Activated CD8-positive, alpha-beta memory T cell treated with anti-CD3 and anti-CD28 coated beads, Interleukin-2, amount 50 U/mL, for 24 hours (primary cell): ENCODE results near the gene NEU2.
"Not testable (repeated sequence)": the region's sequence is repeated elsewhere in the genome, so short reads cannot be mapped to it uniquely, and the experiment has no call there.

Experiments used
- DNase-seq: peaks from one replicate; pipeline ENCODE4 v3.0.0-alpha.2; 2020; ENCODE audit errors: extremely low read depth

The NEU2 gene

DNA sequence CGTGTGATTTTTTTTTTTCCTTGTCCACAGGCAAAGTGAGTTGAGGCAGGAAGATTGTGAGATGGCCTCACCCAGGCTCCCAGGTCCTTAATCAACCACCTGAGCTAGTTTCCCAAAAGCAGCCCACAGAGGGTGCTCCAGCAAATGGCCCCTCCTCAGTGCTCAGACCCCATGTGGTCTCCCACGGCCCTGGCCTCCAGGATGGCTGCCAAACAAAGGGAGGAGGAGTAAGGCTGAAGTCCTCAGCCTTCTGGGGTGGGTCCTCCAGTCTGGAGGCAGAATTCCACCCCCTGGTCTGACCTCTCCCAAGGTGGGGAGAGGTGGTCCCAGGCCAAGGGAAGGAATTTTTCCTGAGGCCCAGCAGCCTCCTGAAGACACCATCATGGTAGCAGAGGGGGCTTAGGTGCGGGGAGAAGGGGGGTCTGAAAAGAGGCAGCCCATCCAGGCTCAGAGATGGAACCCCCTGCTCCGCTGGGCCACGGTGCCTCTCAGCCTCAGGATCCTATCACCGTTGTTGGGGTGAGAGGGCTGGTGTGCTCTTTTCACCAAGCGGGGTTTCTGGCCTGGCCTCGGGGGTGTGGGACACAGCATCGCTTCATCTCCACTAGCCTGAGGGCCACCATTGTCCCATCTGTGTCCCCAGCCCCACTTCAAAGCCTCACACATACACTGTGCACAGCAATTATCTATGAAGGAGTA is 21.8 kb upstream of the NEU2 start:
- DNase-seq, result no peak

DNA sequence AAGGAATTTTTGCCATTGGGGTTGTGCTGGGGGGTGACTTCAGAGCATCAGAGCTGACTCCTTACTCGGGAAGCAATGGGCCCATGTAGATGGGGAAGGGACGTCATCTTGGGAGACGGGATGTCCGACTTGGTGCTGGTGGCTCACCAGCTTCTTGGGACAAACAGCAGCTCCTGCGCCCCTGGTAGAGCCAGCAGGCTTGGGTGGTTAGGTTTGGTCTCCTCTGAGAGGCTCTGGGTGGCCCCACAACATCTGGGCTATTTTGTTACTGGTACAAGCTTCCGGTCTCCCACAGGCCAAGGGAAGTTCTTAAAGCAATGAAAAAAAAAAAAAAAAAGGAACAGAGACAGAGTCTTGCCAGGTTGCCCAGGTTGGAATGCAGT is 21.2 kb upstream of the NEU2 start:
- no peak for DNase-seq

DNA sequence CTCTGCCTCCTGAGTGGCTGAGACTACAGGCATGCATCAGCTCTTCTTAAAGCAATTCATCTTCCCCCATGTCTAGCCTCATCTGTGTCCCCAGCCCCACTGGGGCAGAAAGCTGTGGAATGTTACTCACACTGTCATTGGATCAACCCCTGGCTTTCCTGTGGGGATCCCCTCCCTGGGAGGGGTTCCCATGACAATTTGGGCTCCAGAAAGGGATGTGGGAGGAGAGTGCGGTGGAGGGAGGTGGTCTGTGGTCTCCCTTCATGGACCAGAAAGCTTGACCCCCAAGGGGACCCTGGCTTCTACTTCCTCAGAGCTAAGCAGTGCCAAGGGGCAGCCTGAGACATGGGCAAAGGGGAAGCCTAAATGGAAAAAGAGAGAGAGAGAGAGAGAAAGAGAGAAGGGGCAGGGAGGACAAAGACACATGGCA is 20.8 kb upstream of the NEU2 start:
- DNase-seq, result no peak

DNA sequence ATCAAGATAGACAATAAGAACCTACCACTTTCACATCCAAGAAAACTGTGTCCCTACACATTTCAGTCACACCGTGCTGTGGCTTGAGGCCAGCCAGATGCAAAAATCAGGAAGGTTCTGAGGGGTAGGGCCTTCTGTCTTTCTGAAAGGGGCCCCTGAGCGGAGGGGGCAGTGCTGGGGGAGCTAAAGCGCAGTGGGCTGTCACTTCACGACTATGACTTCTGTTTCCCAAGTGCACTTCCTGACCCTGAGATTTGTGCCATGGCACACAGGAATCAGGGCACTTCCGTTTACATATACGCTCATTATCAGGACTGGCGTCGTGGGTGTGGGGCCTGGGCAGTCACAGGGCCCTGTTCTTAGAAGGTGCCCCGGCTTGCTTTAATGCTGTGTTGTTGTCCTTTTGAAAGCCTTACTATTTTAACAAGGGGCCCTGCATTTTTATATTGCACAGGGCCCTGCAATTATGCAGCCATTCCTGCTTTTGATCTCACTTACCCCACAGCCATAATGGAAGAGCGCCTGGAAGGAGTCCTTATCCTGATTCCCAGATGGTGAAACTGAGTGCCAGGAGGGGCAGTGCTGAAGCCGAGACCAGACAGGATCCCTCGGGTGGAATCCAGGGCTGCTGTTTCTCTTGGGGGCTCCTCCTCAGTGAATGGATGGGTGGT is 20.0 kb upstream of the NEU2 start:
- DNase-seq, result no peak

DNA sequence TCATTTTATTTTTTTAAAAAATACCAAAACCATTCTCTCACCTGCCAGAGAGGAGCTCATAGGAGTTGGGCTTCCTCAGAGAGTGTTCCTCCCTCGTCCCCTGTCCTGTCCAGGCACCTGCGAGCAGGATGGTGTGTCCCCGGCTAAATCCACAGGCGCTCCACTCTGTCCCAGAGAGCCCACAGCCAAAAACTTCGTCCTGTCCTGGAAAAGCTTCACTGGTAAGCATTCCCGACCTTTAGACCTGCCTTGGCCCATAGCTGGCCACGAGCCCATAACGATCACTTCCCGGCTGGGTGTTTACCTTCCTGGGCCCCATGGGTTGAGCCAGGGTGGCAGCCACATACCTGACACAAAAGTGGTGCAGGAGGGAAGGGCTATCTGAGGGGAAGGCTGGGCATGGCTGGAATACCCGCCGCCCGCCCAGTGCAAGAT is 19.4 kb upstream of the NEU2 start, which contains the start of gene NGEF:
Gene NGEF (minus strand): TSS at position 230 of the 435 bp plus-strand sequence. CDS start 38,366 bp downstream, outside the sequence.
- DNase-seq, result no peak

DNA sequence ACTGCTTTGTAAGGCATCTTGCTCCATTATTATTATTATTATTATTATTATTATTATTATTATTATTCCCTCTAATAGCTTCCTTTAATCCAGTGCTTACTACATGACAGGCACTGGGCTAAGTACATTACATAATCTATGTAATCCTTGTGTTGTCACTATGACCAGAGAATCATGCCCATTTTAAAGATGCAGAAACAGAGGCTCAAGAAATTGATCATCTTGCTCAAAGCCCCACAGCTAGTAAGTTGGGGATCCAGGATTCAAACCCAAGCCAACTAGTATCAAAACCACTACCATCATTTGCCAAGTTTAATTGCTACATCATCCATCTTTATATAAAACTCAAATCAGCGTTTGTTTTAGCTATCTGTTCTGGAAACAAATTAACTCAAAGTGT is 18.8 kb upstream of the NEU2 start:
- DNase-seq, result no peak

DNA sequence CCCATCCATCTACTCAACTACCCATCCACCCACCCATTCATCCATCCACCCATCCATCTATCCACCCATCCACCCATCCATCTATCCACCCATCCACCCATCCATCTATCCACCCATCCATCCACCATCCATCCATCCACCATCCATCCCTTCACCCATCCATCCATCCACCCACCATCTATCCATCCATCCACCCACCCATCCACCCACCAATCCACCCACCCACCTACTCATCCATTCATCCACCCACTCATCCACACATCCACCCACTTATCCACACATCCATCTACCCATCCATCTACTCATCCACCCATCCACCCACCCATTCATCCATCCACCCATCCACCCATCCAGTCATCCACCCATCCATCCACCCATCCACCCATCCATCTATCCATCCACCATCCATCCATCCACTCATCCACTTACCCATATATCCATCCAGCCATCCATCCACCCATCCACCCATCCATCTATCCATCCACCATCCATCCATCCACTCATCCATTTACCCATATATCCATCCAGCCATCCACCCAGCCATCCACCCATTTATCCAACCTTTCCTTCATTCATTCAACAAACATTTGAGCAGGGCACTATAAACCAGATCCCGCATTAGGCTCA is 17.3 kb upstream of the NEU2 start:
- DNase-seq, result no peak

DNA sequence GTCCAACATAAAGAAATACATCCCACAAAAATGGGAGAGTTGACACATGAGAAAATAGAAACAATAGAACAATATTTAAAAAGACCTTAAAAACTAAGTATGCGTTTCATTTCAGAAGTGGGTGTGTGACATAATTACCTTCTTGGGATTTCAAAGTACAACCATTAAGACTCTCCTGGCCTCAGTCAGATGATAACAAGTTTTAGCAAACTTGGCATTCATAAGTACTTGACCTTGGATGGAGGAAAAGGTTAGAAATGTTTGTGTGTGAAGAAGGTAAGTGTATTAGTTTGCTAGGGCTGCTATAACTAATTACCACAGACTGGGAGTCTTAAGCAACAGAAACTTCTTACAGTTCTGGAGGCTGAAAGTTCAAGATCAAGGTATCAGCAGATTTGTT is 14.5 kb upstream of the NEU2 start:
- no peak for DNase-seq

DNA sequence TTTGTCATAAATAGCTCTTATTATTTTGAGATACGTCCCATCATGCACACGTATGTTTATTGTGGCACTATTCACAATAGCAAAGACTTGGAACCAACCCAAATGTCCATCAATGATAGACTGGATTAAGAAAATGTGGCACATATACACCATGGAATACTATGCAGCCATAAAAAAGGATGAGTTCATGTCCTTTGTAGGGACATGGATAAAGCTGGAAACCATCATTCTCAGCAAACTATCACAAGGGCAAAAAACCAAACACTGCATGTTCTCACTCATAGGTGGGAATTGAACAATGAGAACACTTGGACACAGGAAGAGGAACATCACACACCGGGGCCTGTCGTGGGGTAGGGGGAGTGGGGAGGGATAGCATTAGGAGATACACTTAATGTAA is 12.9 kb upstream of the NEU2 start:
- not testable (repeated sequence) for DNase-seq

DNA sequence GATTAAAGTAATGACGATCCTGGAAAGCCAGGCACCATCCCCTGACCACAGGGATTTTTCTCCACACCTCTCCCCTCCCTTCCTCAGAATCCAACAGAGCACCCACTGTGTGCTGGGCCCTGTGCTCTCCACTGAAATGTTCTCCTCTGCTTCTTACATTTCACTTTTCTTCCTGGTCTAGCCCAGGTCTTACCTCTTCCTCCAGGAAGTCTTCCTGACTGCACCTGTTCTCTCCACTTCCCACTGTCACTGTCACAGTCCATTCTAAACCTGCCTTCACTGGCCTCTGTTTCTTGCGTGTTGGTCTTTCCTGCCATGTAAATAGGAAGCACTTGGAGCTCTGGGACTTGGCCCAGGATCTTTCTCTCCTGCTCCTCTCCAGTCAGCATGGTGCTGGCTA is 12.0 kb upstream of the NEU2 start:
- DNase-seq, result no peak

DNA sequence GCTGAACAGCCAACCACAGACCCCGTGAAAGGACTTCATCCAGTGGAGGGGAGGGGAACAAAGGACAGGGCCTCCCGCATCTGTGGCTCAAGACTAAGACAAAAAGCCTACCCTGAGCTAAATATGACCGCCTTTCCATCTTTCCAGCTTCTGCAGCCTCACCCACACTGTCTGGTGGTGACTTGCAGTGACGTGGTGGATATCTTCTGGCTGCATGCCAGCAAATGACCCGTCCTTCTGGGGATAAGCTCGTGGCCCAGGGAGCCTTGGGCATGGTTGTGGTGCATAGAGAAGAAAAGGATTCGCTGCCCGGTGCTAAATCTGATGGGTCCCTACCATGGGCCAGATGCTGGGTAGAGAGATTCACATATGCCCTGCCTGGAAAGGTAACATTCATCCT is 10.7 kb upstream of the NEU2 start:
- DNase-seq, result no peak

DNA sequence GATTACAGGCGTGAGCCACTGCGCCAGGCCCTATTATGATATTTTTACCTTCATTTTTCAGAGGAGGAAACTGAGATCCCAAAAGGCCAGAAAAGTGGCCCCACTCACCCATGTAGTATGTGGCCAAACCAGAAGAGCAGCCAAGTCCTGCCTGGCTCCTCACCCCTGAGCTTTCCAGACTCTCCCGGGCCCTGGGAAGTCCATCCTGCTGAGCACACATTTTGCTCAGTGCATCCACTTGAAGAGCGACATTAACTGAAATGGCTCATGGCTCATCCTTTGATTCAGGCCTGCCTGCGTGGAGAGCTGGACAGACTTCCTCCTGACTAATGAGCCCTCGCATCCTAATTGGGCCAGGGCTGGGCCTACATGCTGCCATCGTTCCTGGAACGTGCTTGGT is 9.9 kb upstream of the NEU2 start:
- DNase-seq, result no peak

DNA sequence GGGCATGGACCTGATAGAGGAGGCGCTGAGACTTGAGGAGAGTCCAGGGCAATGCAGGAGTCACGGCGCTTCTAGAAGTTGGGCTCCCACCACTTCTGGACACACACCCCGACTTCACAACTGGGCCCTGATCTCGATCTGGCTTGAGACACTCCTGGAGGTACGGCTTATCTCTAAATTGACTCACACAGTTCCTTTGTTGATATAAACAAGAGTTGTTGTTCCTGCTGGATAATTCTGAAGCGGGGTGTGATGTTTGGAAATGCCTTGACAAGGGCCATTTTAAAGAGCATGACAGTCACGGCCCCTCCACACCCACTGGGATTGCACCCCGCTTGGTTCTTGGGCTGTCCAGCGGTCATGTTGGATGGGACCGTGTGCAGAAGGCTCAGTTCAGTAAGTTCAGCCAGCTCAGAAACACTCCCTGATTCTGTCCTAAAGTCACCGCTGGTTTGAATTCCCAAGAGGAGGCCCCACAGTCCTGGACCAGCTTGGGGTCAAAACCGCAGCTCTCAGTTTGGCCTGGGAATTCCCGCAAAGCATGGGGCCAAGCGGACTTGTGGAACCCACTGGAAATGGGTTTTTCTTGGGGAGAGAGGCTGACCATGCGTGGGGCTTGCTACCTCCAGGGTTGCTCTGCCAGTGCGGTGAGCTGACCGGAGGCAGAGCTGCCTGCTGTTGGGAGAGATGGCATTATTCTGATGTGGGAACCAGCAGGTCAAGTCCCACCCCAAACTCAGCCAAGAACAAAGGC is 9.3 kb upstream of the NEU2 start:
- no peak for DNase-seq

DNA sequence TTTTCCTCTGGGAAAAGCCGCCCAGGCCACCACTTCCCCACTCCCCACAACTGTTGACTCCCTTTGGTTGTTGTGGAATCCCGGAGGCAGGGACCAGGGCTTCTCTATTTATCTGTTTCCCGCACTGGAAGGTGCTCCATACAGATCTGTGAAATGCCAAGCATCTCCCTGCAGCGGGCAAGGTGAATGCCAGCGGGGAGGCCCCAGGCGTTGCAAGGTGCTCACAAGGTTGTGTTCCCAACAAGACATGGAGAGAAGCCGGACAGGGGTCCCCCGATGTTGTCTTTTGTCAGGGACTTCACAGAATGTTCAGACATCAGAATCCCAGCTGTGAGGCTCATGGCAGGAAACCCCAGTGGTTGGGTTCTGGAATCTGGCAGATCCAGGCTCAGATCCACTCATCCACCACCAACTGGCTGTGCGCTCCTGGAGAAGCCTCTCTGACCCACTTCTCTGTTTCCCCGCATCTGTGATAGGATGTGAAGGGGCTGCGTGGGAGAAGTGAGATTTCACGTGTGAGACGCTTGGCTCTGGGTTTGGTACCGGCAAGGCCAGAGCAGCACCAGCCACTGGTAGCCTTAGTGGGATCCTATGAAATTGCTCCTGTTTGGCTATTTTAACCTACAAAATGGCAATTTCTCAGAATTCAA is 8.6 kb upstream of the NEU2 start:
- no peak for DNase-seq

DNA sequence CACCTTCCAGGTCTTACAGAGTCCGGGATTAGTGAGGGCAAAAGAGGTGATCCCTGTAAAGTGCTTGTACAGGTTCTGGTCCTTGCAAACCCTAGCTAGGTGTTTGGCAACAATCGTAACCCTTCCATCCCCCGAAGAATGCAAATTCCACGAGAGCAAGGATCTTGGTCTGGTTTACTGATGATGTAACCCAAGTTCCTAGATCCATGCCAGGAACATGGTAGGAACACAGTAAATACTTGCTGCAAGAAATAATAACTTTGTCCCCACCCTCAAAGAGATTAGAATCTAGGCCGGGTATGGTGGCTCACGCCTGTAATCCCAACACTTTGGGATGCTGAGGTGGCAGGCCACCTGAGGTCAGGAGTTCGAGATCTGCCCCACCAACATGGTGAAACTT is 6.8 kb upstream of the NEU2 start:
- no peak for DNase-seq

DNA sequence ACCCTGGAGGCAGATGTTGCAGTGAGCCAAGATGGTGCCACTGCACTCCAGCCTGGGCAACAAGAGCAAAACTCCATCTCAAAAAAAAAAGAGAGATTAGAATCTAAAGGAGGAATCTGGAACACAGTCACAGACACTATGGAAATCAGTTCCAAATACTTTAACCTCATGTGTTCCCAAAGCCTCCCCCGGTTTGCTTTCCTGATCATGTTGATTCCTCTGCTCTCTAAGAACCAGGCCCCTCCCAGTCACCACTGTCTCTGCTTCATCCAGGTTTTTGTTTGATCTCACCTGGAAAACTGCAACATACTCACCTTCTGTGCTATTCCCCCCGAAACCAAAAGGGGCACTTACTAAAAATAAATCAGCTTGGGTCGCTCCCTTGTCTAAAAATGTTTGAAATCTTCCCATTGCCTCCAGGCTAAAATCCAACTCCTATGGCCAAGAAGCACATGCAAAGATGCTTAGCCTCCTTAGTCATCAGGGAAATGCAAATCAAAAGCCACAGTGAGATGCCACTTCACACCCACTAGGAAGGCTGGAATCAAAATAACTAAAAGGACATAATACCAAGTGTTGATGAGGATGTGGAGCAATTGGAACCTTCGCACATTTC is 6.2 kb upstream of the NEU2 start:
- no peak for DNase-seq

DNA sequence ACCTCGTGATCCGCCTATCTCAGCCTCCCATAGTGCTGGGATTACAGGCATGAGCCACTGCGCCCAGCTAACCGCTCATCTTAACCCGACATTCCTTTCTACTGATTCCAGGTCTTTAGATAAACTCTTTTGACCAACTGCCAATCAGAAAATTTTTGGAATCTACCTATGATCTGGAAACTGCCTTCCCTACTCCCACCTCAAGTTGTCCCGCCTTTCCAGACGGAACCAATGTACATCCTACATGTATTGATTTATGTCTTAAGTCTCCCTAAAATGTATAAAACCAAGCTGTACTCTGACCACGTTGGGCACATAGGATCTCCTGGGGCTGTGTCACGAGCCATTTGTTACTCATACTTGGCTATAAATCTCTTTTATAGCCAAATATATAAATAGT is 3.2 kb upstream of the NEU2 start:
- no peak for DNase-seq

DNA sequence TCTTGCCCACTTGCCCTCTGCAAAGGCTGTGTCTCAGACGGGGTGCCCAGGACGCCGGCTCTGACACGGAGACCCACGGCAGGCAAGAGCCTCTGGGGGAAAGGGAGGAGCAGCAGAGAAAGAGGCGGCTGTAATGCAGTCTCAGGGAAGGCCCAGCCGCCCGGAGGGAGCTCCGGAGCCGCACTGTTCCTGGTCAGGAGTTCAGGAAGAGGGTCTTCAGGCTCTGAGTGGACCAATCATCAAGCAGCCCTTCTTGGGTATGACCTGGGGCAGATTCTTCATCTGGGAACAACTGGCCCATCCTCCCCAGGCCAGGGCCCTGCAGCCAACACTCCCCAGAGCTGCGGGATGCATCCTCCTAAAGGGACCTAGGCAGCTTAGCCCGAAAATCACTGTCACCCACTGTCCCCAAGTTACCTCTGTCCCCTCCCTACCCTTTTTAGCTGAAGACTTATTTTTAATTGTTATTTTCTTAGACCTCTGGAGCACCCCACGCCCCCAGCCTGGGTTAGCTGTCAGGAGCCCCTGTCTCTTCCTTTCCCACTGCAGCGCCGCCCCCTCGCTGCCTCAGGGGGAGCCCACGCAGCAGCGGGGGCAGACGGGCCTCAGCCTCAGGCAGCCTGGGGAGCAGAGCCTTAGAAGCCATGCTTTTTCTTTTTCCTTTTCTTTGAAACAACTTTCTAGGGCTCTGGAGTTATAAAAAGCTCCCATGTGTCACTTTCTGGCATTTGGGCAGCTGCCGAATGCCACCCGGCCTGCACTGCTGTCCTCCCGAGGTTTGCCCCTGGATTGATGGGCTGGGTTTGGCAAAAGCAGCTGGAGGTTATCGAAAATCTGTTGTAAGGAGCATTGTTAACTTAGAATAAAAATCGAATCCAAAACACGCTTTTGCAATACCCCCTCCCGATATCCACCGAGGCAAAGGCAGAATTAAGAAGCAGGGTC is 644 bp upstream of the NEU2 start:
- no peak for DNase-seq

DNA sequence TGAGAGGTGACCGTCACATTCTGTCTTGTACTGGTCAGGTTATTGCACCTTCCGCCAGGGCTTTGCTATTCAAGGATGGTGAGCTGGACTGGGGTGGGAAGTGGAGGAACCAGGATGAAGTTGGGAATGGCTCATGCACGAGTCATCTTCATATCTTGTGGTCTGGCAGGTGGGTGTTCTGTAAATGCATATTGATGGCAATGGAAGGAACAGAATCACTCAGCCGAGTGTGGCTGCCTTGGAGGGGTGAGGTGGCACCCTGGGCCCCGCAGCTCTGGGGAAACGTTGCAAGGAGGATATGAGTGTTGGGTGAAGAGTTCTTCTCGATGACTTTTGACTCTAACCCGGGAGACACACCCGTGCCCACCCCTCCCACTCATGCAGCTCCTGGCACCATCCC is 1.2 kb downstream of the NEU2 start:
- DNase-seq, result no peak
